GM19328 (cell line): ENCODE measurements around the gene KIAA1328.

Experiments
- ATAC-seq: cut with Tn5 transposase; IDR thresholded peaks from one replicate; pipeline ENCODE4 v1.9.1; 2021; ENCODE audit warnings: mild to moderate bottlenecking, moderate library complexity; ENCODE audit not compliant: unreplicated experiment

The KIAA1328 gene

DNA sequence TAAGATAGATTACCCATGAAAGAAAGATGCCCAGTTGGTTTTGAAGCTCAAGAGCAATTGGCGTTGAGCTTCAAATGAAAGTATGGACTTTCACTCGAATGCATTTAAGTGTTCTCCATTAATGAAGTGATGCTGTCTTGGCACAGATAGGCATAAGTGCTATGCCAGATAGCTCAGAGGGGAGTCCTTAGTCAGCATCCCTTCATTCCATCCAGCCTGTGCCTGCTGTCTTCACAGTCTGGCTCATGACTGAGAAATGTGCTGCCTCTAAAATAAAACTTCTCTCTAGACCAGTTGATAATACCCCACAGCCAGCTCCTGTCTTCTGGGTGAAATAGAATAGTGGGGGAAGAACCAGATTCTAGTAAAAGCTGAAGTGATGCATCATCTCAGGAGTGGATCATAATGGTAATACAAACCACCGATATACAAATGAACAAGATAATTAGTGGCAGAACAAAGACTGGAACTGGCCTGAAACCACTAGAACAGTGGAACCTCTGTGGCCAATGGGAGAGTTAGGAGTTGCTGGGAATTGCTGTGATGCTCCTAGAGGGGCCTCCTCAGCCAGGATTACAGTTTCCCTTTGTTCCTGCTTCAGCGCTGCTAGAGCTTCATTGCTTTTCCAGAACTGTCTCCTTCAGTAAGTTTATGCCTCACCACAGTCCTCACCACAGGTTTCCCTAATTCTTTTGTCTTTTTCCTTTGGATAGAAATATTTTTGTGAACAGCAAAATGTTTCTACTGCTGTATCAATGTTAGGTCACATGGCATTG, 359.3 kb downstream of the KIAA1328 start:
- ATAC-seq, result no peak

DNA sequence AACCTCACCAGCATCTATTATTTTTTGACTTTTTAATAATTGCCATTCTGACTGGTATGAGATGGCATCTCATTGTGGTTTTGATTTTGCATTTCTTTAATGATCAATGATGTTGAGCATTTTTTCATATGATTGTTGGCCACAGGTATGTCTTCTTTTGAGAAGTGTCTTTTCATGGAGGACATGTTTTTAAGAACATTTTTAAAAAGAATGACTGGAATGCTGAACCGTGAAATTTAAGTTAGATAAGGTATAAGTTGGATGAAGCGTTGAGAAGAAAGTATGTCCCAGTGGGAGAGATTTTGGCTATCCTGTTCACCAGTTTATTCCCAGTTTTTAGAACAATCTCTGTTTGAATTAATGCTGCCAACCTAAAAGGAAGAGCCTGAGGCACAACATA, 370.8 kb downstream of the KIAA1328 start:
- ATAC-seq, result no peak

- ATAC-seq, result no peak
Measured at GRCh38 chr18:37207343-37207742, 378.4 kb downstream of the KIAA1328 start.

GRCh38 chr18:37210781-37211180, 381.9 kb downstream of the KIAA1328 start:
- no peak for ATAC-seq

GRCh38 chr18:37218022-37218590, 389.2 kb downstream of the KIAA1328 start:
- no peak for ATAC-seq

GRCh38 chr18:37219257-37219656, 390.3 kb downstream of the KIAA1328 start:
- no peak for ATAC-seq

GRCh38 chr18:37222354-37222998, 393.5 kb downstream of the KIAA1328 start:
- ATAC-seq, result no peak

- no peak for ATAC-seq
Measured at GRCh38 chr18:37222999-37223378, 394.1 kb downstream of the KIAA1328 start.

GRCh38 chr18:37225279-37225678, 396.4 kb downstream of the KIAA1328 start:
- no peak for ATAC-seq

GRCh38 chr18:37230768-37231167, 401.8 kb downstream of the KIAA1328 start:
- ATAC-seq, result no peak

GRCh38 chr18:37231251-37231650, 402.3 kb downstream of the KIAA1328 start:
- ATAC-seq, result no peak

- no peak for ATAC-seq
Measured at GRCh38 chr18:37235583-37235982, 406.7 kb downstream of the KIAA1328 start.

DNA sequence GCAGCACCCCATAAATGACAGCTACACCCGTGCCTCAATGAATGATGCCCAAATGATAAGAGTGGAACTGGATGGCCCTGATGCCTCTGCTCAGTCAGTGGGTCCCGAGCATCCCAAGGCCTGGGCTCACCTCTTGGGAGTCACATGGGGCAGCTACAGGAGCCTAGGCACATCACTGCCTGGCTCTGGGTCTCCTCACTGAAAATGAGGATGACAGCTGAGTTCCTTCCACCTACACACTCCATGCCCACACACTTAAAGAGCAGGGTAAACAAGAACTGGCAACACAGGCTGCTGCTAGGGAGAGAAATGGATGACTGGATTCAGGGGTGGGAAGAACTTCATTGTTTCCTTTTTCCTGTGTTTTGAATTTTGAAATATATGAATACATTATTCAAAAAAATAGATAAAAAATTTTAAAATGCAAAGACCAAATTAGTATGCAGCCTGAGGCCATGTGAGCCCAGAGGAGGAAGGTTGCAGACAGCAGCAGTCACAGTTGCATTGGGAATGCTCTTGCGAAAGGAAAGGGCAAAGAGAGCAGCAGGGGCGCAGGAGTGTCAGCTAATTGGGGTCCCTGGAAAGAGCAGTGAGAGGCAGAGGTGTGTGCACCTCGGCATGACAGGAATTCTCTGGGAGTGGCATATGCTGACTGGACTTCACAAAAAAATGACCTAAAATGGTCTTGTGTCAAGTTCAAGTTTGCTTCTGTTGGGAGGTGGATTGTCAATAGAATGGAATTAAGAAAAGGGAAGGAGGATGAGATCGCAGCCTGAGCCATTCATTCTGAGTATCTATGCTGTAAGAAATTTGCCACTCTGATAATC, 409.6 kb downstream of the KIAA1328 start:
- no peak for ATAC-seq

DNA sequence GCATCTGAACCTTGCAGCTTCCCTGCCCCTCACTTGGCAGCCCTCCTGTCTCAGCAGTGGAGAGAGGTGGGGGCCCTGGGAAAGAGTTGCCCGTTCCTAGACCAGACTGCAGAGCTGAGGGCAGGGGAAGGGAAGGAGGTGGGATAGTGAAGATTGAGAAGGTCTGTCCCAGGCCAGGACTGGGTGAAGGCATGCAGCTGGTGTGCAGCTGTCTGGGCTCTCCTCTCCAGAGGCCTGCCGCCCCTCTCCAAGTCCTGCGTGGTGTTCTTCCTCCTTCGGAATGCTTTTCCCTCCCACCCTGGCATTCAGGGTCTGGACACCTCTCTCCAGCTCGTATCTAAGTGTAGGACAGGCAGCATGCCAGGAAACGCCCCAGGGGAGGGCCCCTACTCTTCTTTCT, 413.2 kb downstream of the KIAA1328 start:
- ATAC-seq, result no peak

DNA sequence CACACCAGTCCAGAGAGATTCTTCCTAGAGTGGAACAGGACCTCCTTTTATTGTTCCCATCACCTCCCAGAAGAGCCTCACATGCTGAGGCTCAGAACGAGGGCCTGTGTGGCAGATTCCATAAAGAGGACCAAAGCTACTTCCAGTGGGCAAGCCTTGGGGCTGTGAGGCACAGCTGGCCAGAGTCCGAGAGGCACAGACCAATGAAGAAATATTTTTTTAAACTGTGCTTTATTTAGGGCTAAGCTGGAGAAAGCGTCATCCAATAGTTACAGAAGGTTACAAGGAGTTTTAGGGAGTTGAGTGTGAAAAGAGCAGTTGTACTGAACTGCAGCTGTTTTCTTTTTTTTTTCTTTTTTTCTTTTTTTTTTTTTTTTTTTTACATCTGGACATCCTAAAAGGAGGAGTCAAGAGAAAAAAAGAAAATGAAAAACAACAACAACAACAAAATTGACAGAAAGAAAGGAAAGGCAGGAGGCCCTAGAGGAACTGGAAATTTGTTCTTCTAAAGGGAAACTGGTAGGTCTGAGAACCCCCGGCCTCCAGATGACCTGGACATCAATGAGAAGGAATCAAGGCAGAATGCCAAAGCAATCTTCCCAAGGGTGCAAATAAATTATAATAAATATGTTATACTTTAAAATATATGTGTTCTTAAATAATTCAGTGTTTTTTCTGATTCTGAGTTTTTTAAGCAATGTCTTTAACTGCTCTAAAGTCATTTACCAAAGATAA, 414.1 kb downstream of the KIAA1328 start:
- ATAC-seq, result no peak

DNA sequence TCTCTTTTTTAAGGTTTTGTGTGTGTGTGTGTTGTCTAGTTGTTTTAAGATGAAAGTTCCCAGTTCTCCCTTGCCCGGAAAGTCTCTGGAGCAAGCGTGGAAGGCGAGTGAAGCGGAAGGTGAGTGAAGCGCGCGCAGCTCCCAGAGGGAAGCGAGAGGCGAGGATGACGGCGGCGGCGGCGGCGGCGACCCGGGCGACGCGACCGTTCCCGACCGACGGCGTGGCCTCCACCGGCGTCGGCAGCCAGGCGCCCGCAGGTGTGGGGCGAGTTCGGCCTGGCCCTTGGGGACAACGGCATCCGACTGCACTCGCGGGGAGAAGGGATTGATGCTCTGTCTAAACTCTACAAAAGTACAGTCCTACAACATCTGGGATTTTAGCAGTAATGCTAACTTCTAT, 414.8 kb downstream of the KIAA1328 start:
- ATAC-seq, result no peak

- no peak for ATAC-seq
Measured at GRCh38 chr18:37244618-37245017, 415.7 kb downstream of the KIAA1328 start.

GRCh38 chr18:37246779-37247340, 417.9 kb downstream of the KIAA1328 start:
- no peak for ATAC-seq

GRCh38 chr18:37247497-37248161, 418.7 kb downstream of the KIAA1328 start:
- no peak for ATAC-seq

DNA sequence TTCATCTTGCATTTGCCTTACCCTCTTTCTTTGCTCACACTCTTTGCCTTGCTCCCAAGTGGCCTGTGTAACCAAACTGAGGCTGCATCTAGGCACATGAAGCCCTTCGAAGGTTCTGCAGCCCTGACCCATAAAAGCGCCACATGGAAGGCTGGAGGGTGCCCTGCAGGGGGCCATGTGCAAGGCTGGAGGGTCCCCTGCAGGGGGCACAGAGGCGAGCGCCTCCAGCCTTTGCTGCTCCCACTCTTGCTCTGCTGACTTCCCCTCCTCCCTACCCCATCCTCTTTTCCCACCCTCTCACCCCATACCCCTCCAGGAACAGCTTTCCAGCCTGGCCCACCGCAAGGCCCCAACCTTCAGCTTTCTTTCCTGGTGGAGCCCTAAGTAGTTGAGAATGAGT, 419.4 kb downstream of the KIAA1328 start:
- ATAC-seq, result no peak
